Type B pancreatic cell (in vitro differentiated cells): ENCODE results near the gene ATP6V0A4. TPM values are rescaled to one million over a fixed set of nuclear protein-coding genes. Genes with fewer than 3 reads are reported as not detected.
"Not testable (repeated sequence)": the region's sequence is repeated elsewhere in the genome, so short reads cannot be mapped to it uniquely, and the experiment has no call there.

Source experiments
- DNase-seq: peaks from one replicate; pipeline ENCODE4 v3.0.0; 2021; ENCODE audit warnings: mixed read lengths; ENCODE audit not compliant: unreplicated experiment; ENCODE audit errors: extremely low spot score
- H3K27ac Mint-ChIP-seq: 2 replicates; pipeline ENCODE4 v1.8.0; 2021; ENCODE audit warnings: mild to moderate bottlenecking, mixed read lengths
- H3K27me3 Mint-ChIP-seq: 2 replicates; pipeline ENCODE4 v1.8.0; 2021; ENCODE audit warnings: mixed read lengths
- H3K36me3 Mint-ChIP-seq: 2 replicates; pipeline ENCODE4 v1.8.0; 2021; ENCODE audit warnings: mixed read lengths
- H3K4me1 Mint-ChIP-seq: one replicate; pipeline ENCODE4 v1.8.0; 2021; ENCODE audit warnings: mixed read lengths; ENCODE audit not compliant: unreplicated experiment
- H3K4me3 Mint-ChIP-seq: 2 replicates; pipeline ENCODE4 v1.8.0; 2021; ENCODE audit warnings: mild to moderate bottlenecking, mixed read lengths
- H3K9me3 Mint-ChIP-seq: 2 replicates; pipeline ENCODE4 v1.8.0; 2021; ENCODE audit warnings: mixed read lengths
- total RNA-seq: library from RNA; stranded (reverse); gene quantifications from 2 replicates; pipeline ENCODE4 v1.2.1, GENCODE V29; 2021; ENCODE audit warnings: low replicate concordance
- TF ChIP-seq, protein P1 (sequence below): fragments of 200-600 bp; sonication (generic); conservative IDR thresholded peaks from 2 replicates; pipeline ENCODE4 v1.5.0; 2021; ENCODE audit warnings: antibody characterized with exemption, mild to moderate bottlenecking

Gene ATP6V0A4
- total RNA-seq, 1 donor from 2014 or later = 0.89 TPM

GRCh38 chr7:138700857-138701536 is 97.0 kb downstream of the ATP6V0A4 start, which contains the start of gene SVOPL:
TSS of gene SVOPL (minus strand) at chr7:138701362. CDS start at chr7:138679045, 22,317 bp downstream.
- TF ChIP-seq, protein P1, sequence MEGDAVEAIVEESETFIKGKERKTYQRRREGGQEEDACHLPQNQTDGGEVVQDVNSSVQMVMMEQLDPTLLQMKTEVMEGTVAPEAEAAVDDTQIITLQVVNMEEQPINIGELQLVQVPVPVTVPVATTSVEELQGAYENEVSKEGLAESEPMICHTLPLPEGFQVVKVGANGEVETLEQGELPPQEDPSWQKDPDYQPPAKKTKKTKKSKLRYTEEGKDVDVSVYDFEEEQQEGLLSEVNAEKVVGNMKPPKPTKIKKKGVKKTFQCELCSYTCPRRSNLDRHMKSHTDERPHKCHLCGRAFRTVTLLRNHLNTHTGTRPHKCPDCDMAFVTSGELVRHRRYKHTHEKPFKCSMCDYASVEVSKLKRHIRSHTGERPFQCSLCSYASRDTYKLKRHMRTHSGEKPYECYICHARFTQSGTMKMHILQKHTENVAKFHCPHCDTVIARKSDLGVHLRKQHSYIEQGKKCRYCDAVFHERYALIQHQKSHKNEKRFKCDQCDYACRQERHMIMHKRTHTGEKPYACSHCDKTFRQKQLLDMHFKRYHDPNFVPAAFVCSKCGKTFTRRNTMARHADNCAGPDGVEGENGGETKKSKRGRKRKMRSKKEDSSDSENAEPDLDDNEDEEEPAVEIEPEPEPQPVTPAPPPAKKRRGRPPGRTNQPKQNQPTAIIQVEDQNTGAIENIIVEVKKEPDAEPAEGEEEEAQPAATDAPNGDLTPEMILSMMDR = no peak
- Mint-ChIP-seq H3K4me1 (no peaks in the 10 kb centered on the region), H3K36me3 (no peaks in the 10 kb centered on the region), H3K27ac (no peak within 1 kb of the TSS), H3K4me3 (no peak within 1 kb of the TSS), H3K27me3 (no peaks in the 10 kb centered on the region), H3K9me3 (no peaks in the 10 kb centered on the region)
- no peak for DNase-seq

DNA sequence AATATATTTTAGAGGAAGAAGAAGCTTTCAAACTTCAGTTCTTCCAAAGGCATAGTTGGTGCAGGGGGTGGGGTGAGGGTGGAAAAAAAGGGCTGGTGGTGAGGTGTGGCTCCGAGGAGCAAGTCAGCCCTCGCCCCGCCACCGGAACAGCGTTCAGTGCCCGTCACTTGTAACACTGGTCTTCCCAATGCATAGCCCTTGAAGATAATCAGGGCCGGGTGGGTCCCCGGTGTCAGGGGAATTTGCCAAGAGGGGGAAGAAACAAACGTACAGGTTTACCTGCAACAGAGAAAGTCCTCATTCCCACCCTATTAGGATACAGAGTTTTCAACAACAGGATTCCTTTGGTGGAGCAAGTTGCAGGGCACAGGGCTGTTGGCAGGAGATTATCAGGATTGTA is 98.3 kb downstream of the ATP6V0A4 start:
- H3K9me3 Mint-ChIP-seq = no peaks in the 10 kb centered on the region
- H3K27me3 Mint-ChIP-seq = no peaks in the 10 kb centered on the region
- H3K4me1 Mint-ChIP-seq = no peaks in the 10 kb centered on the region
- no peak overlapping the region for H3K4me3 Mint-ChIP-seq
- H3K36me3 Mint-ChIP-seq = no peaks in the 10 kb centered on the region
- H3K27ac Mint-ChIP-seq = no peak overlapping the region
- DNase-seq = no peak
- TF ChIP-seq, protein P1 = no peak

DNA sequence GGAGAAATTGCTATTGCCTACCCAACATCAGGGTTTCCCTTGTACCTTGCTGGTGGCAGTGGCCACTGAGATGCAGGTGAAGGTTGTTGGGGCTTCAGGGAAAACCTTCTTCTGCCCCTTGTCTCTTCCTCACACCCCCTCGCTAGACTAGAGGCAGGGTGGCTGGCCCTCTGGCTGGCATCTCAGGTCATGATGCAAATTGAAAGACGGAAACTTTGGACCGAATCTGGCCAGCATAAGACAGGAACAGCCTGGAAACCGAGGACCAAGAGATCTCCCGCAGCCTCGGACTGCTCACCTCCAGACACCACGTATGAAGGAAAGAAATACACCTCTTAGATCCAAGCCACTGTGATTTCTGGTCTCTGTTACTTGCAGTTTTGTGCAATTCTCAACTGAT is 99.7 kb downstream of the ATP6V0A4 start:
- H3K4me3 Mint-ChIP-seq = no peak overlapping the region
- H3K36me3 Mint-ChIP-seq = no peaks in the 10 kb centered on the region
- H3K4me1 Mint-ChIP-seq = no peaks in the 10 kb centered on the region
- no peak for DNase-seq
- TF ChIP-seq, protein P1 = no peak
- H3K27ac Mint-ChIP-seq = no peak overlapping the region
- no peaks in the 10 kb centered on the region for H3K9me3 Mint-ChIP-seq
- H3K27me3 Mint-ChIP-seq = no peaks in the 10 kb centered on the region

DNA sequence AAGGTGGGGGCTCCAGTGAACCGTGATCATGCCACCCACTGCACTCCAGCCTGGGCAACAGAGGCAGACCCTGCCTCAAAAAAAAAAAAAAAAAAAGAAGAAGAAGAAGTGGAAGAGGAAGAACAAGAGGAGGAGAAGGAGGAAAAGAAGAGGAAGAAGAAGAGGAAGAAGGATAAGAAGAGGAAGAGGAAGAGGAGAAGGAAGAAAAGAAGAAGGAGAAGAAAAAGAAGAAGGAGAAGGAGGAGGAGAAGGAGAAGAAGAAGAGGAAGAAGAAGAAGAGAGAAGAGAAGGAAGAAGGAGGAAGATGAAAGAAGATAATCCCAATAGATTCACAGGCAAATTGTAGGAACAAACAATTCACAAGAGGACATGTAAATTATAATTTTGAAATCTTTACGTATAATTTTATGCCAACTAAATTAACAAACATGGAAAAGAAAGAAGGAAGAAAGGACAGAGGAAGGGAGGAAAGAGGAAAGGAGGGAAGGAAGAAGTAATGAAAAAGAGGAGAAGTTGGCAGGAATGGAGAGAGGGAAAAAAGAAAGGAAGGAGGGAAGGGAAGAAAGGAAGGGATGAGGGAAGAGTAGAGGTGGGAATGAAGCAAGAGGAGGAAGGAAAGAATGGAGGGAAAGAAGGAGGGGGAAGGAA is 100.3 kb downstream of the ATP6V0A4 start:
- TF ChIP-seq, protein P1 = no peak
- no peaks in the 10 kb centered on the region for H3K27me3 Mint-ChIP-seq
- H3K36me3 Mint-ChIP-seq = no peaks in the 10 kb centered on the region

DNA sequence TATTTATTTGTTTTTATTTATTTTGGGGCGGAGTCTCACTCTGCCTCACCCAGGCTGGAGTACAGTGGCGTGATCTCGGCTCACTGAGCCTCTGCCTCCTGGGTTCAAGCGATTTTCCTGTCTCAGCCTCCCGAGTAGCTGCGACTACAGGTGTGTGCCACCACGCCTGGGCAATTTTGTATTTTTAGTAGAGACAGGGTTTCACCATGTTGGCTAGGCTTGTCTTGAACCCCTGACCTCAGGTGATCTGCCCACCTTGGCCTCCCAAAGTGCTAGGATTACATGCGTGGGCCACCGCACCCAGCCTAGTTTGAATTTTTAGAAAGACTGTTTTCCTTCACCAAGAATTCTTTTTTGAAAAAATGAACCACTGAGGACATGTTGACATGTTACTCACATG is 102.2 kb downstream of the ATP6V0A4 start:
- DNase-seq, H3K4me3 Mint-ChIP-seq, H3K4me1 Mint-ChIP-seq, H3K36me3 Mint-ChIP-seq, H3K27me3 Mint-ChIP-seq, H3K9me3 Mint-ChIP-seq, H3K27ac Mint-ChIP-seq: not testable (repeated sequence)

More for the DNA sequence above, 100.3 kb downstream of the ATP6V0A4 start:
- Mint-ChIP-seq H3K4me1 (no peaks in the 10 kb centered on the region), H3K27ac (no peak overlapping the region), H3K4me3 (no peak overlapping the region), H3K9me3 (no peaks in the 10 kb centered on the region)
- DNase-seq = no peak

DNA sequence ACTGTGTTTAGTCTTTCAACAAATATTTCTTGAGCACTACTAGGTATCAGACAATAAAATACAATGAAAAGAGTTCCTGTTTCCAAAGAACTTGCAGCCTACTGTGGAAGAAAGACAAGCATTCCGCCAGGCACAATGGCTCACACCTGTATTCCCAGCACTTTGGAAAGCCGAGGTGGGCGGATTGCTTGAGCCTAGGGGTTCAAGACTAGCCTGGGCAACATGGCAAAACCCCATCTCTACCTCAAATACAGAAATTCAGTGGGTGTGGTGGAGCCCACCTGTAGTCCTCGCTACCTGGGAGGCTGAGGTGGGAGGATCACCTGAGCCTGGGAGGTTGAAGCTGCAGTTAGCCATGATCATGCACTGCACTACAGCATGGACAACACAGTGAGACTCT is 102.9 kb downstream of the ATP6V0A4 start:
- Mint-ChIP-seq H3K27me3 (no peaks in the 10 kb centered on the region), H3K9me3 (no peaks in the 10 kb centered on the region), H3K4me1 (no peaks in the 10 kb centered on the region), H3K4me3 (no peak overlapping the region), H3K36me3 (no peaks in the 10 kb centered on the region), H3K27ac (no peak overlapping the region)
- no peak for DNase-seq
- TF ChIP-seq, protein P1 = no peak
